Measurements from ENCODE around the gene IFIT1B.
"Not testable (repeated sequence)": the region's sequence is repeated elsewhere in the genome, so short reads cannot be mapped to it uniquely, and the experiment has no call there.

The IFIT1B gene

DNA sequence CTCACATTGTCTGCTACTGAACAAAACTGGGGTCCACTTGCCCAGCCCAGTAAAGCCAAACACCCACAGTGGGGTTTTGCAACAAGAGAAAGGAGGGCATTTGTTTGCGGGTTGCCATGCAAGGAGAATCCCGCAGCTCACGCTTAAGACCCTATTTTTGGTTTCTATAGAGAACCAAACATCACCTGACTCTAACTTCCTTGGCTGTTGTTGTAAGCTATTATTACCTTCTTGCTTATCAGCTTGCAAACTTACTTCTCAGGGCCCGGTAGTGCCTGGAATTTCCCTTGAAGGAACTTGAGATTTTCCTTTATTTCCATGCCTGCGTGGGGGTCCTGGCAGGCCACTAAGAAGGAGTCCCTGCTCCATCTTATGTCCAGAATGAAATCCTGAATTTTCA, 29.4 kb upstream of the IFIT1B start:
- DNase-seq (ENCODE audit: low read depth in 2 of 2, low spot score in 1 of 2) = no peak

DNA sequence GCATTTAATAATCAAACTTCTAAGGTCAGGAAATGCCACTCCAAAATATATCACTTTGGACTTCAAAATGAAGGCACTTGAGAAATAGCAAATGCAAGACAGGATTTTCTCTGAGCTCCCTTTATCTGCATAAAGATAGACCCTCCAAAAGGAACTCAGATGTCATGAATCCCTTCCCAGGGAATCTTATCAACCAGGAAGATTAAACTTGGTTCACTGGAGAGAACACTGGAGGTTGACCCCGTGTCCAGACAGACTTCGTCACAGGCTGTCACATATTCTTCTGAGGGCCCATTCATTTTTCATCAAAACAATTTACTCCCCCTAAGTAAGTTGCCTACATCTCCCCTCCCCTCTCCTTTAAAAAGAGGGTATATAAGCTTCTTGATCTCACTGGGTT, 28.9 kb upstream of the IFIT1B start:
- DNase-seq (ENCODE audit: low read depth in 2 of 2, low spot score in 1 of 2) = no peak

DNA sequence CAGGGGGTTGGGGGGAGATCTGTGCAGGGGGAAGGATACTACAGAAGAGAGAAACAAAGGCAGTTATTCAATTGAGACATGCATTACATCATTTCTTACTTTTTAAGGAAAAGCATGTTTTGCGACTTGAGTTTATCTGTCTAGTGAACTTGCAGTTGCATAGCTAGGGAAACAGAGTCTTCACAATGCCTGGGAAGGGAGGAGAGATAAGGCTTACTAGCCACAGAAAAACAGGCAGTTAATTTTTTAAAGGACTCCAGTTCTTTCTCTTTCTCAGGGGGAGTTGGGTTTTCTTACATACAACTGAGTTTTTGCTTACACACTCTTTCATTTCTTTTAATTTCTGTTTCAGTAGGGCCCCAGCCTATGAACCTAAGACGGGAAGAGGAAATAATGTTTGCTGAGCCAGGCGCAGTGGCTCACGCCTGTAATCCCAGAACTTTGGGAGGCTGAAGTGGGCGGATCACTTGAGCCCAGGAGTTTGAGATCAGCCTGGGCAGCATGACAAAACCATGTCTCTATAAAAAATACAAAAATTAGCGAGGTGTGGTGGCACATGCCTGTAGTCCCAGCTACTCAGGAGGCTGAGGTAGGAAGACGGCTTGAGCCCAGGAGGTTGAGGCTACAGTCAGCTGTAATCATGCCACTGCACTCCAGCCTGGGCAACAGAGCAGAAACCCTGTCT, 27.1 kb upstream of the IFIT1B start:
- DNase-seq (ENCODE audit: low read depth in 2 of 2, low spot score in 1 of 2) = not testable (repeated sequence)

DNA sequence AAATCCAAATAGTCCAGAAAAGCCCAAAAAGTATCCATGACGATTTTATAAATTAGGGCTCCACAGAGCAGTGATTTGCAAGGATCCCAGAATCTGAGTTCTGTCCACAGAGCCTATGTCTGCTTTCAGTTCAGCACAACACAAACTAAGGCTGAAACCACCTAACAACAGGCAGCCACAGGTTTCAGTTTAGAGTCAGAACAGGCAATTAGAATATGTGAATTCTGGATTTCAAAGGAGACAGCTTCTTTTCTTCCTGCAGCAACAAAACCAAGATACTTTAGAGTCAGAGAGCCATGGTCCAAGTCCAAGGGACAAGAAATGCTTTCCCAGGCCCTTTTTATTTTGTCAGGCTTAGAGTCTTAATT, 26.5 kb upstream of the IFIT1B start:
- no peak for DNase-seq (ENCODE audit: low read depth in 2 of 2, low spot score in 1 of 2)

DNA sequence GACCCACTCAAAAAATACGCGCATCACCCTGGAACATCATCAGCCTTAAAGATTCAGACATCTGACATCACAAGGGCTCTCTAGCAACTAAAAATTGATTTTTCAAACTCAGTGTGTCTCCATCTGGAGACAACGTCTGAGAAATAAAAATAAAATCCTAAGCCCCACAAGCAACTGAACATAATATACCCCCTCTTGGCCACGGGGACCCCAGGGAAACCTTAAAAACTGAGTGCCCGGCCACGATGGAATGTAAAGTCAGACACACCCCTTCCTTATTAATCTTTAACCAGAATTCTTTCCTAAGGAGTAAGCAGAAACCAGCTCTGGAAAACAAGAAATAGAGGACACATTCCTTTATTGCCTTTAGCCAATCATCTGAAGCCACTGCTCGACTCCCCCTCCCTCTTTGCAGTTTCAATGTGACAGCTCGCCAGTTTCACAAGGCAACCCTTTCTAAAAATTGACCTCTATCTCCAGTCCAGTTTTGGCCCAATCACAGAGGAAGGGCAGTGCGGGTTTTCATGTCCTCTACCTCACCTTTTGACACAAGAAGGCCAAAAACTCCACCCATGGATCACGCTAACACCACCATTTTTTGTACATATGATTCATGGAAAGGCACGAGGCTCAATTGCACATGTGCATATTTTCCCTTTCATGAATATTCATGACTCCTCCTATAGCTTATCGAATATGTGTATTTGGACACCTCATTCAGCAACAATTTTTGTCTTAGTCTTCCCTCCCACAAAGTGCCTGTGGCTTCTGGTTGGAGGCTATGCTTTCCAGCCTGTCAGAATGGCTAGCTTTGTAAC, 25.9 kb upstream of the IFIT1B start:
- DNase-seq (ENCODE audit: low read depth in 2 of 2, low spot score in 1 of 2) = no peak

DNA sequence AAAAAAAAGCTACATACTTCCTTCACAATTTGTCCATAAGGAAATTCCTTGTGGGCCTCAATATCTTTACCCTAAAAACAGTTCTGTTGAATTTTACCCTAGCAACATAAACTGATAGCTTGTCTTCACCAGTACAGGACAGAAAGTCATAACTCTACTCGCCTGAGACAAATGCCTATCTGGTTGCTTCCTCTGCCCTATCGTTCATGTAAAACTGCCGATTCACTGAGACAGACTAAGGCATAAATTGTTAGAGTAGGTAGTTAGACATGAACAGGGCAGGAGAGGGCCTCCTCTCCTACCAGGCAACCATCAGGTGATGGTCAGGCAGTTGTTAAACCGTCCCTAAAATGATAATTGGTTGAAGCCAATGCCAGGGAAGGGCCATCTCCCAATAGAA, 25.1 kb upstream of the IFIT1B start:
- DNase-seq (ENCODE audit: low read depth in 2 of 2, low spot score in 1 of 2) = no peak

DNA sequence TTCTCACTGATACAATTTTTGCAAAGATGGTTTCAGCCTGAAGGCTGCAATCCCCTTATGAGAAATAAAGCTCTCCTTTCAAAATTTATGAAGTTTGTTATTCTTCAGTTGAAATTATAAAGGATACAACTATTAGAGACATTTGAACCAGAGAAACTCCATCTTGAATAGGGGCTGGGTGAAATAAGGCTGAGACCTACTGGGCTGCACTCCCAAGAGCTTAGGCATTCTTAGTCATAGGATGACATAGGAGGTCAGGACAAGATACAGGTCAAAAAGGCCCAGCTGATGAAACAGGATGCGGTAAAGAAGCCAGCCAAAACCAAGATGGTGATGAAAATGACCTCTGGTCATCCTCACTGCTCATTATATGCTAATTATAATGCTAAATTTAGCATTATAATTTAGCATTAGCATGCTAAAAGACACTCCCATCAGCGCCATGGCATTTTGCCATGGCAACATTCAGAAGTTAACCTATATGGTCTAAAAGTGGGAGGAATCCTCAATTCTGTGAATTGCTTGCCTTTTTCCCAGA, 22.4 kb upstream of the IFIT1B start:
- no peak for DNase-seq (ENCODE audit: low read depth in 2 of 2, low spot score in 1 of 2)

DNA sequence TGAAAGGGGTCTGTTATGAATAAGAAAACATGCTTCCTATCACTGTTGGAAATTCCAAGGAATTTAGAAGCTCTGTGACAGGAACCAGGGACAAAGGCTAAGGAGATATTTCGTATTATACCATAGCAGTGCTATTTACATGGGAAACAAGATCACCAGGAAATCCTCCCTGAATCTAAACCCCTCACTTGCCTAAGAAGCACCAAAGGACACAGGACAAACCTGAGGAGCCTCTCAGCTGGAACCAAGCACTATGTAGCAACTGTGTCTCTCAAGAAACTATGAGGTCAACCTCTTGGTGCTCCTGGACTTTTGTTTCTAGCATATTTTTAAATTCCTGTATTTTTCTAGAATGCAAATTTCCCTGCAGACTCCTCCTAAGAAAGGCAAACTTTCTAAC, 20.8 kb upstream of the IFIT1B start:
- DNase-seq (ENCODE audit: low read depth in 2 of 2, low spot score in 1 of 2) = no peak

DNA sequence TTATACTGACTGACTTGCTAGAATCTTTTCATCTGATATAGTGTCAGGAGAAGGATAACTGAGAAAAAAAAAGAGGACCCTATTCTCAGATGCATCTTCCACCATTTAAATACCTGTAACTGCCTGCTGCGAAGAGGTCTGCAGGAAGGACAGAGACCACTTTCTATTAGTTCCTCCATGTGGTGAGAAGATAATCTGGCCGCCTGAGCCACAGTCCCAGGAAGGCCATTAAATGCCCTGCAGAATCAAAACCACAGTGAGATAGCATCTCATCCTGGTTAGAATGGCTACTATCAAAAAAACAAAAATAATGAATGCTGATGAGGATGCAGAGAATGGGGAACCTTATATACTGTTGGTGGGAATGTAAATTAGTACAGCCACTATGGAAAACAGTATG, 19.9 kb upstream of the IFIT1B start:
- DNase-seq (ENCODE audit: low read depth in 2 of 2, low spot score in 1 of 2) = no peak

DNA sequence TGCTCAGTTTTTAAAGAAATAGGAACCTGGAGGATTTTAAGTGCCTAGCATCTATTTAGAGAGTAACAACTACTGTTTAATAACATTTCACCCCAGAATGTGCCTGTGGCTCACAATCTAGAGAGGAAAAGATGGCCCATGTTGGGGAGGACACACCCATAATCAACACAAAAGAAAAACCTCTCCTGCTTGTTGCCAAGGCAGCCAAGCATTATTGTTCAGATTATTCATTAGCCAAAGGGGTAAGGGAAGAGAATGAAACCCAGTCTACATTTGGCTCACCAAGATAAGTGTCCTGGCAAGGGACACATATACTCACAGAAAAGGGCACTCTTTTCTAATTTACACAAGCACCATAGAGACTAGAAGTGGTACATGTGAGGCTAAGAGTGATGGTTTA, 17.7 kb upstream of the IFIT1B start:
- DNase-seq (ENCODE audit: low read depth in 2 of 2, low spot score in 1 of 2) = no peak

DNA sequence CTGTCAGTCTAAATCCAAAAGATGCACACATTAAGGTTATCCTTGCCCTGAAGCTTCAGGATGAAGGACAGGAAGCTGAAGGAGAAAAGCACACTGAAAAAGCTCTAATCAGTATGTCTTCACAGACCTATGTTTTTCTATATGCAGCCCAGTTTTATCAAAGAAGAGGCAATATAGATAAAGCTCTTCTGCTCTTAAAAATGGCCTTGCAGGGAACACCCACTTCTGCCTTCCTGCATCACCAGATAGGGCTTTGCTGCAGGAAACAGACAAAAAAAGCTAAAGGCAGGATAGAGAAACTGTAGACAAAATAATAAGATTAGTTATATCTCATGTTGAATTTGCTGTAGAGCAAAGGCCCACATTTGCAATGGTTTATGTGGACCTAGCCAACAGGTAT, 14.9 kb upstream of the IFIT1B start:
- no peak for DNase-seq (ENCODE audit: low read depth in 2 of 2, low spot score in 1 of 2)

DNA sequence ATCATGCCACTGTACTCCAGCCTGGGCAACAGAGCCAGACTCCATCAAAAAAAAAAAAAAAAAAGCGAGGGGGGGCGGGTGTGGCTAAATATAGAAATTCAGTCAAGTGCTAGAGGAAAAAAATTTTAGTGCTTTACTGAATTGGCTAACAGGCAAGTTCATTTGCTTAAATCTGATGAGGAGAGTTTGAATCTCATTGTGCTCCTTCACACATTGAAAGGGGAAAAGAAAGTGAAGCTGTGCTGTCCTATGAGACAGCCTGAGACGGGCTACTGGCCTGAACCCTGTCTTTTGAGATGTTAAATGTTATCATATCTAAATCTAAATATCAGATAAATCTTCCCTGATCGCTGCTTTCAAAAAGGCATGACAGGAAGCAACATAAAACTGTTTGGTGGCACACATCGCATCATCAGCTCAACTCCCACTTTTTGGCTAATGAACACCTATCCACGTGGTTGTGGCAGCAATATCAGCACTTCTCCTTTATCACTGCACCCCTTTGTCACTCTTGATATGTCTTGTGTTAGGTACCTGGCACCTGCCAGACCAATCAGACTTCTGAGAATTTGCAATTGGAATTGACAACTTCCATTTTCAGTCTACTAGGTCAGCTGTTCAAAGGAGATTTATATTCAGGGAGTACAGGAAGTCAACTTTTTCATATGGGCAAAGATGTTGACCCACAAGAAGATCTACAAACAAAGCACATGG, 14.0 kb upstream of the IFIT1B start:
- DNase-seq (ENCODE audit: low read depth in 2 of 2, low spot score in 1 of 2) = no peak

DNA sequence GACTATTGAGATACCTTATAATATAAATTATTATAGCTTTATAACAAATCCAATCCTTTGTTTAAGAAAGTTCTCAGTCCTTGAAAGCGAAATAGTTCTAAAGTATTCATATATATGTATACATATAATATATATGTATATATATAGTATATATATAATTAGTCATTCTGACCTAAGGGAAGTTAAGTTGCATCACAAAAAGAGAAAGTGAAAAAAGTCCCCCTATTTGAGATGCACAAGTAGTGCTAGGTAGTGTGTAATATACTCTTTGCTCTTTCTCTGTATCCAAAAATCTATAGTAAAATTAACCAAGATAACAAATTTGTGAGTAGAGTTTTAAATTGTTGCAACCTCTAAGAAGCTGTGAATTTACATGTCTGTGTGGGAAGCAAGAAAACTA, 13.3 kb upstream of the IFIT1B start:
- no peak for DNase-seq (ENCODE audit: low read depth in 2 of 2, low spot score in 1 of 2)

DNA sequence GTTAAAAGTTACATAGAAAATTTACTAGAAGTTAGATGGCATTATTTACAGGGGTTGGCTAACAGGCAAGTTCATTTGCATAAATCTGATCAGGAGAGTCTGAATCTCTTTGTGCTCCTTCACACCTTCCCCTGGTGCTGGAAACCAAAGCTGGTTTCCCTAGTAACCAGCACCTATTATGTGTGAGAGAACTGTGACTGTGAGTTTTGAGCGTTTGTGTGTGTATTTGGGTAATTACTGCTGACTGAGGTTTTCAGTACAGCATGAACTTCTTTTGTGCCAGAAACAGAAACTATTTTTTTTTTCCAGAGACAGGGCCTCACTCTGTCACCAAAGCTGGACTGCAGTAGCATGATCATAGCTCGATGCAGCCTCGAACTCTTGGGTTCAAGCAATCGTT, 10.3 kb upstream of the IFIT1B start:
- no peak for DNase-seq (ENCODE audit: low read depth in 2 of 2, low spot score in 1 of 2)

DNA sequence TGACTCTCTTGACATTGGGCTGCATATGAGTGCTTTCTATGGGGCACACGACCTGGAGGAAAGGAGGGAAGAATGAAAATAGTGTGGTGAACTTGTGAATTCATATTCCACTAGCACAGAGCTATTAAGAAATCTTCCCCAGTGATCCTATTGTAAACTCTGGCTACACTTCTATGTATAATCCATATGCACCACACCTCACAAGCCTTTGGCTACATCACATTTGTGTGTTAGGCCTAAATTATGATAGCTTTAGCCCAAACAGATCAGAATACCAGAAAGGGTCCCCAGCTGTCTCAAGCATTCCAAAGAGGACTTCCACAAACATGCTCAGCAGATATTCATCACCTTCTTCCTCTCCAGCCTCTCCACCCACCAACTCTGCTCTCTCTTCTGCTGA, 9.7 kb upstream of the IFIT1B start:
- no peak for DNase-seq (ENCODE audit: low read depth in 2 of 2, low spot score in 1 of 2)

DNA sequence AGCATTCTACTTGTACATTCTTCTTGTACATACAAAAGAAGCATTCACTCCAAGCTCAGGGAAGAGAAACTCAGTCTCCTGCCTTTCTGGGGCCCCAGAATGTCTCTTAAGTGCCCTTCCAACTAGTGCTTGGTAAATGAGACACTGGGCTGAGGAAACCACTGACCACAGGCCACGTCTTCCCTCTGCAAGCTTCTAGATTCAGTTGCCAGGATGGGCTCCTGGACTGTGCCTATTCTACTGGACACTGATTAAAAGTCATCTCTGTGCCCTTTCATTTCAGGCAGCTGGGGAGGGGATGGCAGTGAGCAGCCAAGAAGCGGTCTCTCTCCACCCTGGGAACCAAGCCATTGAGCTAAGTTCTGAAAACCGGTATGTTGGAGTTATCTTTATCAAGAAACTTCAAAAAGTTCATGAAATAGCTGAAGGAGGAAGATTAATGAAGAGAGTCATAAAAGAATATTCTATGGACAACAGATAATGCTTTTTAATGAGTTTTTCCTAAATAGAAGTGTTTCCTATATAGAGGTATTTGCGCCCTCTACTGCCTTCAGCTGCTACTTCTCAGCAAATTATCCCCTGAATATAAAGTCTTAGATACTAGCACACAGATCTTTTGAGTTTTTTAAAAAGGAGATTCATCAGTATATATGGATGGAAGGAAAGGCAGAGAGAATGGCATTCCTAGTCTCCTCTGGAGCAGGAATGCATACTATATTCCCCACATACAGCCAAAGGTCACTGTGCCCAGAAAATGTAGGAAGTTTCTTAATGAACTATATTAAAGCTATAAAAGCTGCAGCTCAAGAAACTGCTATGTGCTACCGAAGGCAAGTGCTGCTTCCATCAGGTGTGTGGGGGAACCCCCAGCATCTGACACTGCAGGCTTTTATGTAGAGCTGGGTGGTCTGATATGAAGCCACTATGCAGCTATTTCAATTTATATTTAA, 8.4 kb upstream of the IFIT1B start:
- no peak for DNase-seq (ENCODE audit: low read depth in 2 of 2, low spot score in 1 of 2)

DNA sequence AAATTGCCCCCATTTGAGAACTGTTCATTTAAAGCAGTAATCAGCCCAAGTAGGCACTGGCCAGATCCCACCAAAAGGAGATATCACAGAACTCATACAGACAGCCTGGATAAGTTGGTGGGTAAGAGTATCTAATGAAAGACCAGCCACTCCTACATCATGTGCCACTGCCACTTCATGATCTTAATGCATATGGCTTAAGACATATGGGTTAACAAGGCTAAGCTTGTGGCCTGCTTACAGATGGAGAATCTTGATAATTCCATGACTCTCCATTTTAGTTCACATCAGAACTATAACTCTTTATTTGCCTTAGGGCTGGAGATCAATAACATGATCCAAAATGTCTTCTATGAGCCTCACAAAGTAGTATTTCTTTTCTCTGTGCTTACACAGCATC, 6.8 kb upstream of the IFIT1B start:
- no peak for DNase-seq (ENCODE audit: low read depth in 2 of 2, low spot score in 1 of 2)

DNA sequence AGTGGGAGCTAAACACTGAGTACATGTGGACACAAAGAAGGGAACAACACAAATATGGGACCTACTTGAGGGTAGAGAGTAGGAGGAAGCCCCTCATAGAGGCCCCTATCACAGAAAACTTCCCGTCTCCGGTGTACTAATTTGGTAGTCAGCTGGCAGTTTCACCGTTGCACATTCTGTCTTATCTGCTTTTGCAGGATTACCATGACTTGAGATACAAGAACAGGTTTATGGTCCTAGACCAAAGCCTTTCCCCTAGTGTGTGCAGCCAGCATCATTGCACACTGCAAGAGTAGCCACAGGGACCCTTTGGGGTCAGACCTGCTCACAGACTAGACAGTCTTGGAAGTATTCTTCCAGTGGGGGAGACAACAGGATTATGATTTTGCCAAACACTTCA, 5.9 kb upstream of the IFIT1B start:
- no peak for DNase-seq (ENCODE audit: low read depth in 2 of 2, low spot score in 1 of 2)

DNA sequence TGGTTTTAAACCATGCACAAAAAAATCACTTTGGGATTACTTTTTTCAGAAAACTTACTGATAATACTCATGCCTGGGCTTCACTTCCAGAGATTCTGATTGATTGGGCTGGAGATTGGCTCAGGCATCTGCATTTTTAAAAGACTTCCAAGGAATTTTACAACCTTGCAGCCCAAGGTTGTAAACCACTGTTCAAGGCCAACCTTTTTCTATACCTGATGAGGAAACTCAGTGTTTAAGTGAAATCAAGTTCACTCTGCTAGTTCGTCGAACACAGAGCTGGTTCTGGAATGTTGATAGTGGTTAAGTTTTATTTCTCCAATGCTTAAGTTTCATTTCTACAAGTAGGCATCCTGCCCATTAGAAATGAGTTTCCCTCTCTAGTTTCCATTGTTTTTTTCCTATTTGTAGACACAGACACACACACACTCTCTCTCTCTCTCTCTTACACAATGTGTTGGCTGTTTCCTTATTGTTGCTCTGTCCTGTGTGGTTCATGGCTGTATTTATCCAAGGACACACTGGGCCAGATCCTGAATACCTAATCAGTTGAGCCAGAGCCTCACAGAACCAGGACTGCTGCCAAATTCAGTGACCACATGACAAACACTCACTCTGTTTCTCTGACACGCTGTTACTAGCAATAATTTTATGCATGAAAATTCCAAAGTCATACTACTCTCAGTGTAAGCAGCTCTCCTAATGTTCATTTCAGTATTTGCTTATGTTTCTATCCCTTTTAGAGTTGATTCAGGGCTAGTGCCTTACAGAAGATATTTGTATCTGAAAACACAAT, 3.7 kb upstream of the IFIT1B start:
- no peak for DNase-seq (ENCODE audit: low read depth in 2 of 2, low spot score in 1 of 2)

DNA sequence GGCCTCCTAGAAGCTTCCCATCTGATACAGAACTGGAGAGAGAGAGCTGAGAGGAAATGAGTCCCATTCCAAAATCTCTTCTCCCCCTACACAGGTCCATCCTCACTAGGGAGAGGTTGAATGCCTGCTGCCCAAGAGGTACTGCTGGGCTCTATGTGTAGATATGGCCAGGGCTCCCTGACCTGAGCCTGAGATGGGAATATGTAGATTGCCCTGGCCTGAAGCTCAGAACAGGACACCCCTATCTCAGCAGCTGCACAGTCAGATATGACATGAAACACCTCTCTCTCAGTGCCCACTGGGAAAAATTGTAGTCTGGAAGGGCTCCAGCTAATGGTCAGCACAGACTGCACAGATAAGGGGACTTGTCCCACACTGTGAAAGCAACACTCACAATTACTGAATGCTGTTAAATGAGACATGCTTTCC, 3.1 kb upstream of the IFIT1B start:
- DNase-seq (ENCODE audit: low read depth in 2 of 2, low spot score in 1 of 2) = no peak

Data from stimulated activated CD8-positive, alpha-beta memory T cell treated with anti-CD3 and anti-CD28 coated beads, Interleukin-4, amount 100 ng/mL, for 4 hours (primary cell).